Adipocyte (in vitro differentiated cells): ENCODE data around the gene CNGB1.

Source experiments
- DNase-seq: peaks from one replicate; pipeline ENCODE4 v3.0.0-alpha.2; 2015; ENCODE audit warnings: low read depth
- H3K27me3 ChIP-seq: replicated peaks from 2 replicates; pipeline ENCODE4 v1.7.0; 2013; ENCODE audit warnings: mild to moderate bottlenecking, low read length, moderate library complexity; ENCODE audit not compliant: control insufficient read depth, insufficient read depth
- H3K36me3 ChIP-seq: 2 replicates; pipeline ENCODE4 v1.7.0; 2013; ENCODE audit warnings: low read length, mild to moderate bottlenecking, moderate library complexity; ENCODE audit not compliant: control insufficient read depth, insufficient read depth, severe bottlenecking
- H3K4me1 ChIP-seq: 2 replicates; pipeline ENCODE4 v1.7.0; 2013; ENCODE audit warnings: mild to moderate bottlenecking, low read length, moderate library complexity; ENCODE audit not compliant: control insufficient read depth, insufficient read depth
- H3K4me3 ChIP-seq: 2 replicates; pipeline ENCODE4 v1.7.0; 2013; ENCODE audit warnings: mild to moderate bottlenecking, low read length, moderate library complexity
- H3K9ac ChIP-seq: 2 replicates; pipeline ENCODE4 v1.7.0; 2013; ENCODE audit warnings: mild to moderate bottlenecking, low read length, moderate library complexity
- H3K9me3 ChIP-seq: 2 replicates; pipeline ENCODE4 v1.7.0; 2013; ENCODE audit warnings: mild to moderate bottlenecking, low read length, moderate library complexity; ENCODE audit not compliant: control insufficient read depth

The CNGB1 gene

GRCh38 chr16:58002416-58002800 is 31.5 kb upstream of the CNGB1 start:
- Histone ChIP-seq H3K27me3 (no peaks in the 10 kb centered on the region), H3K4me3 (peak overlapping the region; percentile 94), H3K9ac (no peak overlapping the region), H3K36me3 (peaks cover 23% of the 10 kb centered on the region), H3K9me3 (no peaks in the 10 kb centered on the region), H3K4me1 (peaks cover 23% of the 10 kb centered on the region)
- no peak for DNase-seq

- H3K27me3 ChIP-seq = no peaks in the 10 kb centered on the region
- no peak for DNase-seq
- H3K36me3 ChIP-seq = peaks cover 28% of the 10 kb centered on the region
- H3K4me1 ChIP-seq = peaks cover 23% of the 10 kb centered on the region
- peak overlapping the region; percentile 94 for H3K4me3 ChIP-seq
- H3K9ac ChIP-seq = peak overlapping the region; percentile 87
- H3K9me3 ChIP-seq = no peaks in the 10 kb centered on the region
Observed at GRCh38 chr16:58001781-58002415, 31.0 kb upstream of the CNGB1 start.

GRCh38 chr16:58000706-58001676 is 30.1 kb upstream of the CNGB1 start, which contains the start of gene USB1:
Gene USB1 (plus strand): TSS chr16:58001407. CDS start chr16:58001484, 77 bp downstream.
- peaks cover 23% of the 10 kb centered on the region for H3K4me1 ChIP-seq
- H3K27me3 ChIP-seq = no peaks in the 10 kb centered on the region
- no peaks in the 10 kb centered on the region for H3K9me3 ChIP-seq
- H3K9ac ChIP-seq = peak within 1 kb of the TSS; percentile 91
- peak within 1 kb of the TSS; percentile 94 for H3K4me3 ChIP-seq
- DNase-seq = peak; percentile 94
- H3K36me3 ChIP-seq = peaks cover 32% of the 10 kb centered on the region

DNA sequence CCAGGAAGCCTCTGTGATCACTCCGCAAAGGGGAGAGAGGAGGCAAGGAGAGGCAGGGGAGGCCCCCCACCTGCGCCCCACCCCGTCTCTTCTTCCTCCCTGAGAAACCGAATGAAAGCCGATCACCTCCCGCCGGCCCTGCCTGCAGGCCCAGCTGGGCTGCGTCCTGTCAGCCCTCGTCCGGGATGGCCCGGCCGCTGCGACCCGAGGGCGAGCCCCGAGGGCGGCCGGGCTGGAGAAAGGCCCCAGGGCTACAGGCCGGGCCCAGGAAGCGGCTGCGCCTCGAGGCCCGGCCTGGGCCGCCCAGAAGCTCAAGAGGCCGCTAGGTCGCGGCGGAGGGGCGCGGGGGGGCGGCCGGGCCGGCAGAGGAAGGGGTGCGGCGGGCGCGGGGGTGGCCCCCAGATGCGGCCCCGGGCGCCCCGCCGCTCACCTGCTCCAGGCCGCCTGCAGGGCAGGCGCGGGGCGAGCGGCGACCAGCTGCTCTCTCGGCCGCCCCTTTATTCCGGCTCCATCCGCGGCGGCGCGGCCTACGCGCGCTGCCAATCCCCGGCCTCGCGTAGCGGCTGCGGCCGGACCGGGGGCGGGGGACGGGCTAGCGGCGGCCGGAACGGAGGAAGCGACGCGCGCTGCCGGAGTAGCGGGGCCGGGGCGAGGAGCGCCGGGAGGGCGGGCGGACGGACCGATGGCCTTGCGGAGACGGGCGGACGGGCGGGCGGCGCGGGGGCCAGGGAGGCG is 29.2 kb upstream of the CNGB1 start, which contains the start of gene ZNF319:
ZNF319 (minus strand) TSS at position 702 of the 735 bp plus-strand sequence. CDS start 2,407 bp downstream, outside the sequence.
- peak; percentile 58 for DNase-seq
- peak within 1 kb of the TSS; percentile 94 for H3K4me3 ChIP-seq
- H3K9ac ChIP-seq = peak within 1 kb of the TSS; percentile 91
- H3K36me3 ChIP-seq = peaks cover 33% of the 10 kb centered on the region
- no peaks in the 10 kb centered on the region for H3K27me3 ChIP-seq
- no peaks in the 10 kb centered on the region for H3K9me3 ChIP-seq
- peaks cover 23% of the 10 kb centered on the region for H3K4me1 ChIP-seq

- H3K36me3 ChIP-seq = peaks cover 33% of the 10 kb centered on the region
- DNase-seq = peak; percentile 42
- no peaks in the 10 kb centered on the region for H3K9me3 ChIP-seq
- H3K27me3 ChIP-seq = no peaks in the 10 kb centered on the region
- peak overlapping the region; percentile 85 for H3K4me3 ChIP-seq
- peaks cover 20% of the 10 kb centered on the region for H3K4me1 ChIP-seq
- peak overlapping the region; percentile 91 for H3K9ac ChIP-seq
Observed at GRCh38 chr16:57999366-57999970, 28.5 kb upstream of the CNGB1 start.

- Histone ChIP-seq H3K27me3 (no peaks in the 10 kb centered on the region), H3K36me3 (peaks cover 36% of the 10 kb centered on the region), H3K9me3 (no peaks in the 10 kb centered on the region), H3K4me1 (peaks cover 20% of the 10 kb centered on the region), H3K4me3 (peak overlapping the region; percentile 85), H3K9ac (peak overlapping the region; percentile 91)
- no peak for DNase-seq
Observed at GRCh38 chr16:57998992-57999365, 28.1 kb upstream of the CNGB1 start.

DNA sequence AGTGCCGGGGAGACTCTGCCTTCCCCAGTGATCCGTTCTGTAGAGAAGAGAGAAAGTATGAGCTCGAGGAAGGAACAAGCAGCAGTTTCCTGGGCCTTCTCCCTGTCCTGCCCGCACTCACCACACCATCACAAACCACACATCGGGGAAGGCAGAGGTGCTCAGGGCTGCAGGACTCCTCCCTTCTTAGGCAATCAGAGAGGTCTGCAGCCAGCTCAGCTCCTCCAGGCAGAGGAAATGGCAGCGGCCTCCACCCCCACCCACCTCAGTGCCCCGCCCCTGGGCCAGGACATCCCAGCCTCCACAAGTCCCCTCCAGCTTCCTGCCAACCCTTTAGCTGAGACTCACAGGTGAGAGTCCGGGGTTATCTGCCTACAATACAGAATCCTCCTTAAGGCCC is 27.6 kb upstream of the CNGB1 start:
- peaks cover 38% of the 10 kb centered on the region for H3K36me3 ChIP-seq
- no peaks in the 10 kb centered on the region for H3K9me3 ChIP-seq
- no peaks in the 10 kb centered on the region for H3K27me3 ChIP-seq
- no peak for DNase-seq
- H3K4me1 ChIP-seq = peaks cover 20% of the 10 kb centered on the region
- H3K4me3 ChIP-seq = no peak overlapping the region
- H3K9ac ChIP-seq = peak overlapping the region; percentile 91

DNA sequence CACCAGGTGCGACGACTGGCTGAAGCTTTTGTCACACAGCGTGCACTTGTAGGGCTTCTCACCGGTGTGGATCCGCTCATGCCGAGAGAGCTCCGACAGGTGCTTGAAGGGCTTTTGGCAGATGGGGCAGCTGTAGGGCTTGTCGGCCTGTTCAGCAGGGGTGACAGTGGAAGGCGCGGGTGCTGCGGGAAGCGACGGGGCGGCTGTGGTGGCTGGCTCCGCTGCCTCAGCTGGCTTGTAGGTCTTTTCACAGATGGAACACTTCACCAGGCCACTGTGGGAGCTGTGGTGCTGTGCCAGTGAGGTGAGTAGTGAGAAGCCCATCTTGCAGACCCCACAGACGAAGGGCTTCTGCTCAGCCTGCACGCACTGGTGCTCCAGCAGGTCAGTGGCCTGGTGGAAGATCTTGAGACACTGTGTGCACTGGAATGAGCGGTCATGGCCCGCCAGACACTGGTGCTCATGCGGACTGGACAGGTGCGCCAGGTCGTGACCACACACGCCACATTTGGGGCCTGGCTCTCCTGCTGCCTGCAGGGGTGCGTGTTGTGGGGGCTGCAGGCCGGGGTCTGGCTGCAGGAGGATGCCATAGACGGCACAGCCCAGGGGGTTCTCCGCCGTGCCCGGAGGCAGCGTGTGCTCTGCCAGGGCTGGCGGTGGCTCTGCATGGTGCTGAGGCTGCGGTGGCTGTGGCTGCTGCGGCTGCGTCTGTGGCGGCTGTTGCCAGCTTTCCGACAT is 26.8 kb upstream of the CNGB1 start:
- Histone ChIP-seq H3K36me3 (peaks cover 31% of the 10 kb centered on the region), H3K4me3 (no peak overlapping the region), H3K9me3 (no peaks in the 10 kb centered on the region), H3K27me3 (no peaks in the 10 kb centered on the region), H3K4me1 (peaks cover 20% of the 10 kb centered on the region), H3K9ac (no peak overlapping the region)
- no peak for DNase-seq

DNA sequence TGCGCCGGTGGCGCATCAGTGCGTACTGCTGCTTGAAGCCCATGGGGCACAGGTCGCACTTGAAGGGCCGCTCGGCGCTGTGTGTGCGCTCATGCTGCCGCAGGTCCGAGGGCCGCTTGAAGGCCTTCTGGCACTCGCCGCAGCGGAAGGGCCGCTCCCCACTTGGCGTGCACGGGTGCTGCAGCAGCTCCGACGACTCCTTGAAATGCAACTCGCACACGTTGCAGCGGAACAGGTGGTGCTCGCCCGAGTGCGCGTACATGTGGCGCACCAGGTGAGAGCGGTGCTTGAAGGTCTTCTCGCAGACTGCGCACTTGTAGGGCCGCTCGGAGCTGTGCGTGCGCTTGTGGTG is 26.2 kb upstream of the CNGB1 start:
- DNase-seq = no peak
- H3K27me3 ChIP-seq = no peaks in the 10 kb centered on the region
- no peaks in the 10 kb centered on the region for H3K9me3 ChIP-seq
- no peak overlapping the region for H3K4me3 ChIP-seq
- no peak overlapping the region for H3K9ac ChIP-seq
- peaks cover 19% of the 10 kb centered on the region for H3K4me1 ChIP-seq
- H3K36me3 ChIP-seq = peaks cover 29% of the 10 kb centered on the region

DNA sequence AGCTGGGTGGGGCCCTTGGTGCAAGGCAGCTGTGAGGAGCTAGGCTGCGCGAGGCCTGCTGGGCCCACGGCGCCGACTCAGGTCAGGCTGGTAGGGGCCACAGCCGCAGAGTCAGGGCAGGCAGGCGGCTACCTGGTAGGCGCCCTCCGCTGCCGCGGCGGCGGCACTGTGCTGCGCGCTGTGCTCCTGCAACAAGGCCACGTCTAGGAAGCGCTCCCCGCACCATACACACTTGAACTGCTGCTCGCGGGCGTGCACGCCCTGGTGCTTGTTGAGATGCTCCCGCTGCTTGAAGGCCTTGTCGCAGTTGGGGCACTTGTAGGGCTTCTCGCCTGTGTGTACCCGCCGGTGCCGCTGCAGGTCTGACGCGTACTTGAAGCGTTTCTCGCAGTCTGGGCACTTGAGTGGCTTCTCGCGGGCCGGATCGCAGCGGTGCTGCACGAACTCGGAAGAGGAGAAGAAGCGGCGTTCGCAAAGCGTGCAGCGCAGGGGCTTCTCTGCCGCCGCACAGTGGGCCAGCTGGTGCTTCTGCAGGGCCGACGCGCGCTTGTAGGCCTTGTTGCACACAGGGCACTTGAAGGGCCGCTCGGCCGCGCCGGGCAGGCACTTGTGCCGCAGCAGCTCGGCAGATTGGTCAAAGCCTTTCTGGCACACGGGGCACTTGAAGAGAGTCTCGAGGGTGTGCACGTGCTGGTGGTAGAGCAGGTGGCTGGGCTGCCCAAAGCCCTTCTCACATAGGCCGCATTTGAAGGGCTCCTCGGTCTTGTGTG is 25.7 kb upstream of the CNGB1 start:
- no peak overlapping the region for H3K4me3 ChIP-seq
- H3K4me1 ChIP-seq = peaks cover 13% of the 10 kb centered on the region
- H3K9ac ChIP-seq = no peak overlapping the region
- H3K27me3 ChIP-seq = no peaks in the 10 kb centered on the region
- H3K9me3 ChIP-seq = no peaks in the 10 kb centered on the region
- peaks cover 29% of the 10 kb centered on the region for H3K36me3 ChIP-seq
- no peak for DNase-seq
